Measurements from ENCODE around the gene UTF1.
A peak's percentile ranks its signal among the peaks of the same experiment; 100 is the strongest.

Gene UTF1

GRCh38 chr10:133247681-133248333, 17.8 kb downstream of the UTF1 start:
- DNase-seq (ENCODE audit: low read depth), result no peak

- no peak for DNase-seq (ENCODE audit: low read depth)
Measured at GRCh38 chr10:133248334-133248715, 18.3 kb downstream of the UTF1 start.

- DNase-seq (ENCODE audit: low read depth), result no peak
Measured at GRCh38 chr10:133249094-133249780, 19.2 kb downstream of the UTF1 start.

GRCh38 chr10:133249975-133250754, 20.1 kb downstream of the UTF1 start:
- no peak for DNase-seq (ENCODE audit: low read depth)

- no peak for DNase-seq (ENCODE audit: low read depth)
Measured at GRCh38 chr10:133251388-133252222, 21.6 kb downstream of the UTF1 start.

GRCh38 chr10:133252223-133252552, 22.2 kb downstream of the UTF1 start:
- DNase-seq (ENCODE audit: low read depth), result no peak

- no peak for DNase-seq (ENCODE audit: low read depth)
Measured at GRCh38 chr10:133253361-133253955, 23.4 kb downstream of the UTF1 start.

- DNase-seq (ENCODE audit: low read depth), result no peak
Measured at GRCh38 chr10:133254421-133255120, 24.6 kb downstream of the UTF1 start.

- no peak for DNase-seq (ENCODE audit: low read depth)
Measured at GRCh38 chr10:133255323-133255722, 25.3 kb downstream of the UTF1 start.

- DNase-seq (ENCODE audit: low read depth), result no peak
Measured at GRCh38 chr10:133257489-133258065, 27.6 kb downstream of the UTF1 start.

GRCh38 chr10:133258066-133258817, 28.2 kb downstream of the UTF1 start:
- DNase-seq (ENCODE audit: low read depth), result no peak

GRCh38 chr10:133258818-133259601, 29.0 kb downstream of the UTF1 start:
- DNase-seq (ENCODE audit: low read depth), result peak; percentile 55

- DNase-seq (ENCODE audit: low read depth), result no peak
Measured at GRCh38 chr10:133259602-133259989, 29.6 kb downstream of the UTF1 start.

- no peak for DNase-seq (ENCODE audit: low read depth)
Measured at GRCh38 chr10:133260895-133261725, 31.1 kb downstream of the UTF1 start.

GRCh38 chr10:133261726-133262325, 31.8 kb downstream of the UTF1 start:
- peak; percentile 69 for DNase-seq (ENCODE audit: low read depth)

- no peak for DNase-seq (ENCODE audit: low read depth)
Measured at GRCh38 chr10:133262696-133263095, 32.7 kb downstream of the UTF1 start.

- no peak for DNase-seq (ENCODE audit: low read depth)
Measured at GRCh38 chr10:133263674-133264073, 33.7 kb downstream of the UTF1 start.

GRCh38 chr10:133264461-133264860, 34.4 kb downstream of the UTF1 start:
- no peak for DNase-seq (ENCODE audit: low read depth)

Measured in stimulated activated CD8-positive, alpha-beta memory T cell treated with anti-CD3 and anti-CD28 coated beads, Interleukin-15, amount 100 ng/mL, for 24 hours (primary cell).